GM21737 (cell line): Measurements from ENCODE around the gene JPH2.

ENCODE experiments used
- ATAC-seq: cut with Tn5 transposase; IDR thresholded peaks from one replicate; pipeline ENCODE4 v1.9.1; 2021; ENCODE audit warnings: mild to moderate bottlenecking, moderate library complexity; ENCODE audit not compliant: unreplicated experiment

Gene JPH2

GRCh38 chr20:44187772-44188709, 1.1 kb upstream of the JPH2 start:
- ATAC-seq: no peak

GRCh38 chr20:44186674-44187053, 324 bp downstream of the JPH2 start:
- ATAC-seq: no peak

- no peak for ATAC-seq
Observed at GRCh38 chr20:44186201-44186600, 787 bp downstream of the JPH2 start.

GRCh38 chr20:44185574-44185973, 1.4 kb downstream of the JPH2 start:
- no peak for ATAC-seq

GRCh38 chr20:44183282-44183681, 3.7 kb downstream of the JPH2 start:
- no peak for ATAC-seq

- no peak for ATAC-seq
Observed at GRCh38 chr20:44182863-44183262, 4.1 kb downstream of the JPH2 start.

GRCh38 chr20:44182135-44182765, 4.7 kb downstream of the JPH2 start:
- no peak for ATAC-seq

GRCh38 chr20:44181611-44182010, 5.4 kb downstream of the JPH2 start:
- ATAC-seq: no peak

- no peak for ATAC-seq
Observed at GRCh38 chr20:44180814-44181213, 6.2 kb downstream of the JPH2 start.

- ATAC-seq: no peak
Observed at GRCh38 chr20:44176833-44177534, 10.0 kb downstream of the JPH2 start.

- no peak for ATAC-seq
Observed at GRCh38 chr20:44174996-44175765, 11.8 kb downstream of the JPH2 start.

- ATAC-seq: no peak
Observed at GRCh38 chr20:44173846-44174245, 13.1 kb downstream of the JPH2 start.

GRCh38 chr20:44173116-44173515, 13.9 kb downstream of the JPH2 start:
- ATAC-seq: no peak

GRCh38 chr20:44172572-44172950, 14.4 kb downstream of the JPH2 start:
- ATAC-seq: no peak

- ATAC-seq: no peak
Observed at GRCh38 chr20:44171775-44172571, 15.0 kb downstream of the JPH2 start.

- no peak for ATAC-seq
Observed at GRCh38 chr20:44170816-44171410, 16.1 kb downstream of the JPH2 start.

GRCh38 chr20:44167736-44168135, 19.3 kb downstream of the JPH2 start:
- no peak for ATAC-seq

- no peak for ATAC-seq
Observed at GRCh38 chr20:44166477-44166876, 20.5 kb downstream of the JPH2 start.

- no peak for ATAC-seq
Observed at GRCh38 chr20:44166008-44166407, 21.0 kb downstream of the JPH2 start.

GRCh38 chr20:44160133-44160532, 26.9 kb downstream of the JPH2 start:
- no peak for ATAC-seq
